HCT116 (cell line): ENCODE data around the gene TBX3. TPM values are rescaled to one million over a fixed set of nuclear protein-coding genes. Genes with fewer than 3 reads are reported as not detected.

Source experiments
- CBX3 ChIP-seq: IDR thresholded peaks from 2 replicates; pipeline ENCODE4 v1.6.1; 2012; ENCODE audit warnings: low read depth
- EZH2phosphoT487 ChIP-seq: fragments of 200-600 bp; IDR thresholded peaks from 2 replicates; pipeline ENCODE4 v1.6.1; 2018; ENCODE audit warnings: antibody characterized with exemption, borderline replicate concordance
- FOSL1 ChIP-seq: IDR thresholded peaks from 2 replicates; pipeline ENCODE4 v1.6.1; 2012; ENCODE audit warnings: low read depth
- JUND ChIP-seq: IDR thresholded peaks from 2 replicates; pipeline ENCODE4 v1.6.1; 2012
- MAX ChIP-seq: IDR thresholded peaks from 2 replicates; pipeline ENCODE4 v1.6.1; 2012
- POLR2AphosphoS5 ChIP-seq: IDR thresholded peaks from 2 replicates; pipeline ENCODE4 v1.6.1; 2011; ENCODE audit warnings: mild to moderate bottlenecking, low read depth, low read length, moderate library complexity
- RAD21 ChIP-seq: IDR thresholded peaks from 2 replicates; pipeline ENCODE4 v1.6.1; 2012; ENCODE audit warnings: low read depth, mild to moderate bottlenecking
- REST ChIP-seq: IDR thresholded peaks from 2 replicates; pipeline ENCODE4 v1.6.1; 2012; ENCODE audit warnings: low read depth
- ZNF274 ChIP-seq: fragments of 200-500 bp; sonication (Bioruptor generic); IDR thresholded peaks from 2 replicates; pipeline ENCODE4 v1.6.1; 2014; ENCODE audit warnings: mild to moderate bottlenecking, low read depth, low read length, inconsistent platforms
- total RNA-seq: library from RNA; stranded (reverse); gene quantifications from one replicate; pipeline ENCODE4 v1.2.1, GENCODE V29; 2021; ENCODE audit not compliant: unreplicated experiment

Gene TBX3
- total RNA-seq, 1 experiment from 2014 or later: 12.8 TPM

- TF ChIP-seq REST (no peak), ZNF274 (no peak), FOSL1 (no peak), JUND (no peak), POLR2AphosphoS5 (no peak), CBX3 (no peak), RAD21 (no peak), EZH2phosphoT487 (no peak), MAX (no peak)
Observed at GRCh38 chr12:114669401-114670290, 14.3 kb downstream of the TBX3 start (continued).
